ENCODE results near the gene KIF20B.

Gene KIF20B

DNA sequence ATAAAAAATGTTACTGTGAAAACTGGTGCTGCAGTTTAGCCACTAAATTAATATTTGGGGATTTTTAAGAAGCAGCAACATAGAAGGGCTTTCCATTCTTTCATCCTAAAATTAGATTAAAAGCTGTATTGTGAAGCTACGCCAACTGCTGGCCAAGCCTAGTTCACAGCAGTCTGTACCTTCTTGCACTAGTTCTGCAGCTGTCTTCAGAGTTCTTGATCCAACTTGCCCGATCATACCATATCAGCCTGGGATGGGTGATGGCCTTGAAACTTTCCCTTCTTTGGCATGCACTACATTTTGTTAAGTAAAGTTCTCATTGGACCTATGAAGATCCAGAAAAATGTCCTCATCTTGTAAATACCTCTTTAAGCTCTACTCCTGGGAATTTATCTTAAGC is 36.1 kb upstream of the KIF20B start:
- Histone ChIP-seq H3K36me3 (ENCODE audit: control insufficient read depth in 1 of 2, insufficient read depth in 2 of 2, low read length in 2 of 2) (no peaks in the 10 kb centered on the region), H3K27me3 (ENCODE audit: low read depth, low read length) (no peaks in the 10 kb centered on the region), H3K9me3 (ENCODE audit: control insufficient read depth in 1 of 2, low read length in 2 of 2) (no peaks in the 10 kb centered on the region), H3K4me1 (ENCODE audit: control insufficient read depth in 1 of 2, insufficient read depth in 2 of 2, low read length in 2 of 2) (no peaks in the 10 kb centered on the region), H3K4me3 (ENCODE audit: low read depth in 1 of 2, low read length in 2 of 2) (no peak overlapping the region), H3K27ac (ENCODE audit: low read length) (no peak overlapping the region)

GRCh38 chr10:89666138-89666537 is 35.3 kb upstream of the KIF20B start:
- no peaks in the 10 kb centered on the region for H3K9me3 ChIP-seq (ENCODE audit: control insufficient read depth in 1 of 2, low read length in 2 of 2)
- H3K27ac ChIP-seq (ENCODE audit: low read length): no peak overlapping the region
- no peak overlapping the region for H3K4me3 ChIP-seq (ENCODE audit: low read depth in 1 of 2, low read length in 2 of 2)
- H3K4me1 ChIP-seq (ENCODE audit: control insufficient read depth in 1 of 2, insufficient read depth in 2 of 2, low read length in 2 of 2): no peaks in the 10 kb centered on the region
- no peaks in the 10 kb centered on the region for H3K27me3 ChIP-seq (ENCODE audit: low read depth, low read length)
- H3K36me3 ChIP-seq (ENCODE audit: control insufficient read depth in 1 of 2, insufficient read depth in 2 of 2, low read length in 2 of 2): no peaks in the 10 kb centered on the region

- Histone ChIP-seq H3K4me1 (ENCODE audit: control insufficient read depth in 1 of 2, insufficient read depth in 2 of 2, low read length in 2 of 2) (no peaks in the 10 kb centered on the region), H3K9me3 (ENCODE audit: control insufficient read depth in 1 of 2, low read length in 2 of 2) (no peaks in the 10 kb centered on the region), H3K36me3 (ENCODE audit: control insufficient read depth in 1 of 2, insufficient read depth in 2 of 2, low read length in 2 of 2) (no peaks in the 10 kb centered on the region), H3K27me3 (ENCODE audit: low read depth, low read length) (no peaks in the 10 kb centered on the region), H3K4me3 (ENCODE audit: low read depth in 1 of 2, low read length in 2 of 2) (no peak overlapping the region), H3K27ac (ENCODE audit: low read length) (no peak overlapping the region)
These were observed 32.9 kb upstream of the KIF20B start for GRCh38 chr10:89668386-89669071.

- Histone ChIP-seq H3K9me3 (ENCODE audit: control insufficient read depth in 1 of 2, low read length in 2 of 2) (no peaks in the 10 kb centered on the region), H3K27ac (ENCODE audit: low read length) (no peak overlapping the region), H3K4me3 (ENCODE audit: low read depth in 1 of 2, low read length in 2 of 2) (no peak overlapping the region), H3K36me3 (ENCODE audit: control insufficient read depth in 1 of 2, insufficient read depth in 2 of 2, low read length in 2 of 2) (no peaks in the 10 kb centered on the region), H3K27me3 (ENCODE audit: low read depth, low read length) (no peaks in the 10 kb centered on the region), H3K4me1 (ENCODE audit: control insufficient read depth in 1 of 2, insufficient read depth in 2 of 2, low read length in 2 of 2) (no peaks in the 10 kb centered on the region)
These were observed 31.4 kb upstream of the KIF20B start for GRCh38 chr10:89669985-89670384.

DNA sequence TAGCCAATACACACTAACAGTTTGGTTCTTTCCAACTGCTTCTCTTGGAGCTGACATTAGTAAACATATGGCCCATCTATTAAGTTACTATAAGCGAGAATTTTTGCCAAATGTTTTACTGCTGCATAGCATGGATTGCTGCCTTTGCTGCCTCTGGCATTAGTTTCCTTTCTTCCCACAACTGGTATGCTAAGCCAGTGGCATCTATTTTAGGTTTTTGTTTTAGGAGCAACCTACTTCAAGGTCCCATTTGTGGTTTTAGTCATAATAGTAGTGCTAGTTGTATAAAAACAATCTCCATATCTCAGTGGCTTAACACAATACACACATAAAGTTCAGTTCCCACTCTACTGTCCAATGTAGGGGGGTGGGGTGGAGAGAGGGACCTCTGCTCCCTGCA is 30.5 kb upstream of the KIF20B start:
- Histone ChIP-seq H3K36me3 (ENCODE audit: control insufficient read depth in 1 of 2, insufficient read depth in 2 of 2, low read length in 2 of 2) (no peaks in the 10 kb centered on the region), H3K27me3 (ENCODE audit: low read depth, low read length) (no peaks in the 10 kb centered on the region), H3K9me3 (ENCODE audit: control insufficient read depth in 1 of 2, low read length in 2 of 2) (no peaks in the 10 kb centered on the region), H3K4me3 (ENCODE audit: low read depth in 1 of 2, low read length in 2 of 2) (no peak overlapping the region), H3K4me1 (ENCODE audit: control insufficient read depth in 1 of 2, insufficient read depth in 2 of 2, low read length in 2 of 2) (no peaks in the 10 kb centered on the region), H3K27ac (ENCODE audit: low read length) (no peak overlapping the region)

DNA sequence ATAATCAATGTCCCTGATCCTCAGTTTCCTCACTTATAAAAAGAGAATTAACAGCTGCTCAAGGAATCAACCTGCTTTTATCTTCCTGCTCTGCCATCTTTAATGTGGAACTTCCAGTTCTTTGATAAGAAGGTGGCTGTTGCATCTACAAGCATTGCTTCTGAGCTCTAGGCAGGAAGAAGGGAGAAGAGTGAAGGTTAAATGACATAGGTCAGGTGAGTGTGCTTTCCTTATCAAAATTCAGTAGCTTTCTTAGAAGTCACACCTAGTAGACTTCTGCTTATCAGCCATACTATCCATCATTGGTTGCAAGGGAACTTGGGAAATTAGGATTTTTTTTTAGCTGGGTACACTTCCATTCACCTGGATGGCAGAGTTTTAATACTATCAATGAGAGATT is 24.0 kb upstream of the KIF20B start:
- Histone ChIP-seq H3K9me3 (ENCODE audit: control insufficient read depth in 1 of 2, low read length in 2 of 2) (no peaks in the 10 kb centered on the region), H3K36me3 (ENCODE audit: control insufficient read depth in 1 of 2, insufficient read depth in 2 of 2, low read length in 2 of 2) (no peaks in the 10 kb centered on the region), H3K27ac (ENCODE audit: low read length) (no peak overlapping the region), H3K4me3 (ENCODE audit: low read depth in 1 of 2, low read length in 2 of 2) (no peak overlapping the region), H3K4me1 (ENCODE audit: control insufficient read depth in 1 of 2, insufficient read depth in 2 of 2, low read length in 2 of 2) (no peaks in the 10 kb centered on the region), H3K27me3 (ENCODE audit: low read depth, low read length) (no peaks in the 10 kb centered on the region)

DNA sequence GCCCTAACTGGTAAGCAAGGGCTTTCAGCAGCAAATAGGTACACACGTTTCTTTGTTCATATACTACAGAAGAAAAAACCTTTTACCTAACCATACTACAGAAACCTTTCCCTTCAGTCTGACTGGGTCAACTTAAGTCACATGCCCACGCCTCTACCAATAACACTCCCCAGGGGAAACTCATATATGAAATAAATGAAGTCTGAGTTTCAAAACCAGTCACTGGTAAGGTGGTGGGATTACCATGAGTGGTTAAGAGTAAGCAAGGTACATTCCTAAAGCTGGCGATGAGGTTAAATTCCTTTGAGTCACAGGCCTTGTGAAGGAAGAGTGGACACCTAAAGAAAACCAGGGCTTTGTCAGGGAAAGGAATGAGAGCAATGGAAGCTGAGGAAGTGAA is 21.4 kb upstream of the KIF20B start:
- H3K9me3 ChIP-seq (ENCODE audit: control insufficient read depth in 1 of 2, low read length in 2 of 2): no peaks in the 10 kb centered on the region
- H3K36me3 ChIP-seq (ENCODE audit: control insufficient read depth in 1 of 2, insufficient read depth in 2 of 2, low read length in 2 of 2): no peaks in the 10 kb centered on the region
- no peaks in the 10 kb centered on the region for H3K27me3 ChIP-seq (ENCODE audit: low read depth, low read length)
- no peak overlapping the region for H3K27ac ChIP-seq (ENCODE audit: low read length)
- no peak overlapping the region for H3K4me3 ChIP-seq (ENCODE audit: low read depth in 1 of 2, low read length in 2 of 2)
- H3K4me1 ChIP-seq (ENCODE audit: control insufficient read depth in 1 of 2, insufficient read depth in 2 of 2, low read length in 2 of 2): no peaks in the 10 kb centered on the region

DNA sequence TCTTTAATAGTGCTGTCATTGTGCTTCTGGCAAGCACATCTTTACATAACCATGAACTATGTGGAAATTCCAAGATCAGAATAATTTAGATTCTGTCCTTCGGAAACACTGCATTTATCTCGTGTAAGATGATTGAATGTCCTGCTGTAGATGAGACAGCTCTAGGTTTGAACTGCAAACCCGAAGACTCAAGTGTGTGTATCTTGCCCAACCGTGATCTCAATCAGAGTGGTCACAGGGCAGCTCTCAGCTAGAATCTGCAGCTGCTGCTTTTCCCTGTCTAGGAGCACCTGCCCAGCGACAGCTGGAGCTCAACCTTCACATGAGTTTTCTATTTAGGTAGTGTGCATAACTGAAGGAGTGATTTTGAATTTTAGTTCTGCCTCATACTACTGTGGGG is 17.5 kb upstream of the KIF20B start:
- no peak overlapping the region for H3K27ac ChIP-seq (ENCODE audit: low read length)

GRCh38 chr10:89684604-89685003 is 16.8 kb upstream of the KIF20B start:
- Histone ChIP-seq H3K36me3 (ENCODE audit: control insufficient read depth in 1 of 2, insufficient read depth in 2 of 2, low read length in 2 of 2) (no peaks in the 10 kb centered on the region), H3K9me3 (ENCODE audit: control insufficient read depth in 1 of 2, low read length in 2 of 2) (no peaks in the 10 kb centered on the region), H3K4me1 (ENCODE audit: control insufficient read depth in 1 of 2, insufficient read depth in 2 of 2, low read length in 2 of 2) (no peaks in the 10 kb centered on the region), H3K4me3 (ENCODE audit: low read depth in 1 of 2, low read length in 2 of 2) (no peak overlapping the region), H3K27me3 (ENCODE audit: low read depth, low read length) (no peaks in the 10 kb centered on the region), H3K27ac (ENCODE audit: low read length) (no peak overlapping the region)

More for the DNA sequence above, 17.5 kb upstream of the KIF20B start:
- Histone ChIP-seq H3K36me3 (ENCODE audit: control insufficient read depth in 1 of 2, insufficient read depth in 2 of 2, low read length in 2 of 2) (no peaks in the 10 kb centered on the region), H3K4me1 (ENCODE audit: control insufficient read depth in 1 of 2, insufficient read depth in 2 of 2, low read length in 2 of 2) (no peaks in the 10 kb centered on the region), H3K27me3 (ENCODE audit: low read depth, low read length) (no peaks in the 10 kb centered on the region), H3K4me3 (ENCODE audit: low read depth in 1 of 2, low read length in 2 of 2) (no peak overlapping the region), H3K9me3 (ENCODE audit: control insufficient read depth in 1 of 2, low read length in 2 of 2) (no peaks in the 10 kb centered on the region)

DNA sequence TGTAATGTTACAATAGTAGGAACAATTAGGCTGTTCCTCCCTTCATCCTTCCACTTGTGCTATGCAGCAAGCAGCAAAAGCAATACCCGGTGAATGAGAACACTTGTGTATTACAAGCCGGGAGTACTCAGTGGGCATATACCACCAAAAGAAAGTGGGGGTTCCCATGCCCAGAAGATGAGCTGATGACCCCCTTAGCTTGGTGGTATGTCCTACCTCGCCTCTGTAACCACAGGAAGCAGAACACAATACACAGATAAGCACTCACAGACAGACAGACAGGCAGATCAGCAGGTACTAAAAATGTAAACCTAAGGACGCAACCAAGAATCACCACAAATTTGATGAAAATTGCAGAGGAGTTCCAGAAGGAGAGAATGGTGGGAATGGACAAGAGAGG is 15.5 kb upstream of the KIF20B start:
- no peaks in the 10 kb centered on the region for H3K27me3 ChIP-seq (ENCODE audit: low read depth, low read length)
- no peaks in the 10 kb centered on the region for H3K9me3 ChIP-seq (ENCODE audit: control insufficient read depth in 1 of 2, low read length in 2 of 2)
- no peak overlapping the region for H3K4me3 ChIP-seq (ENCODE audit: low read depth in 1 of 2, low read length in 2 of 2)
- H3K4me1 ChIP-seq (ENCODE audit: control insufficient read depth in 1 of 2, insufficient read depth in 2 of 2, low read length in 2 of 2): no peaks in the 10 kb centered on the region
- H3K27ac ChIP-seq (ENCODE audit: low read length): no peak overlapping the region
- no peaks in the 10 kb centered on the region for H3K36me3 ChIP-seq (ENCODE audit: control insufficient read depth in 1 of 2, insufficient read depth in 2 of 2, low read length in 2 of 2)

- Histone ChIP-seq H3K36me3 (ENCODE audit: control insufficient read depth in 1 of 2, insufficient read depth in 2 of 2, low read length in 2 of 2) (no peaks in the 10 kb centered on the region), H3K4me1 (ENCODE audit: control insufficient read depth in 1 of 2, insufficient read depth in 2 of 2, low read length in 2 of 2) (no peaks in the 10 kb centered on the region), H3K4me3 (ENCODE audit: low read depth in 1 of 2, low read length in 2 of 2) (no peak overlapping the region), H3K27me3 (ENCODE audit: low read depth, low read length) (no peaks in the 10 kb centered on the region), H3K9me3 (ENCODE audit: control insufficient read depth in 1 of 2, low read length in 2 of 2) (no peaks in the 10 kb centered on the region), H3K27ac (ENCODE audit: low read length) (no peak overlapping the region)
These were observed 11.4 kb upstream of the KIF20B start for GRCh38 chr10:89690027-89690426.

DNA sequence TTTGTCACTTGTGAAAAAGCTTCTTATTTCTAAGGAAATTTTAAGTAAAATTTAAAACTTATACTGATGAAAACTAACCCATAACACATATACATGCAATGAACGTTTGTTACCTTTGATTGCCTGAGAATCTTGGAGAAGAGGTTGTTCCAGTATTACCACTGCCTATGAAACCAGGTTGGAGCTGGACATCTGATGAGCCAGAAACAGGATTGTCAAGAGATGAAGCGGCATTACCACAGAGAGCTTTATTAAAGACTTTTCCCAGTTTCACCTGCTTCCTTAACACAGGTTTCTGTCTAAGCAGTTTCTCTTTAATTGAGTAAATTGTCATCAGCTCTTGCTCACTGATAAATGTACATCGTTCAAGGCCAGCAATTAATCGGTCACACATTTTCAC is 9.0 kb upstream of the KIF20B start:
- H3K27ac ChIP-seq (ENCODE audit: low read length): no peak overlapping the region
- no peaks in the 10 kb centered on the region for H3K27me3 ChIP-seq (ENCODE audit: low read depth, low read length)

More for the DNA sequence above, 9.0 kb upstream of the KIF20B start:
- Histone ChIP-seq H3K36me3 (ENCODE audit: control insufficient read depth in 1 of 2, insufficient read depth in 2 of 2, low read length in 2 of 2) (no peaks in the 10 kb centered on the region), H3K4me1 (ENCODE audit: control insufficient read depth in 1 of 2, insufficient read depth in 2 of 2, low read length in 2 of 2) (no peaks in the 10 kb centered on the region), H3K9me3 (ENCODE audit: control insufficient read depth in 1 of 2, low read length in 2 of 2) (no peaks in the 10 kb centered on the region), H3K4me3 (ENCODE audit: low read depth in 1 of 2, low read length in 2 of 2) (no peak overlapping the region)
